GM21515 (cell line): ENCODE data around the gene AKR7A2.
"Not testable (repeated sequence)": the region's sequence is repeated elsewhere in the genome, so short reads cannot be mapped to it uniquely, and the experiment has no call there.

Source experiments
- ATAC-seq: cut with Tn5 transposase; IDR thresholded peaks from one replicate; pipeline ENCODE4 v1.9.1; 2021; ENCODE audit not compliant: unreplicated experiment

Gene AKR7A2

DNA sequence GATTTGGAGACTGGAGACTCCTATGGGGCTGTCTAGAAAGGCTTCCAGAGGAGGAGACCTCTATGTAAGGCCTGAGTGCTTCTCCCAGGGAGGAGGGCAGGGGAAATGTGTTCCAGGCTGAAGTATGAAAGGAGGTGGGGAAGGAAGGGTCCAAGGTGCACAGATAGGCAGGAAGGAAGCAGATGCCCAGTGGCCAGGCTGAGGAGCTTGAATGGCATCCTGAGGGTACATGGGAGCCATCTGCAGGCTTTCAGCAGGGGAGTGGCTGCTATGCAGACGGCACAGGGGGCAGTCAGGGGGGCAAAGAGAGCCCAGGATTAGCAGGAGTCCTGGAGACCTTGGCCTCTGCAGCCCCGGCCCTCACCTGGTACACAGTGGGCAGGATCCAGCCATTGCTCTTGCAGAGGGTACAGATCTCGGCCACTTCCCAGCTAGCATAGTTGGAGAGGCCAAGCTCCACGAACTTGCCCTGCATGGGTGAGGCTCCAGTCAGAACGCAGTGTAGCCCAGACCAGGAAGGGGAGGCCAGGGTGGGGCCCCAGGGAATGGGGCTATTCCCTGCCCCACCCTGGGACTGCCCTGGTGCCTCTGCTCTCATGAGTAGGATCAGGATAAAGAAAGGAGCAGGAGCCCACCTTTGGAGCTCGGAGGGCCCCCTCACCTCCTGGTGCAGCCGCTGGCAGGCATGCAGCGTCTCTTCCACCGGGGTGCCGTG, 4.0 kb downstream of the AKR7A2 start:
- no peak for ATAC-seq

DNA sequence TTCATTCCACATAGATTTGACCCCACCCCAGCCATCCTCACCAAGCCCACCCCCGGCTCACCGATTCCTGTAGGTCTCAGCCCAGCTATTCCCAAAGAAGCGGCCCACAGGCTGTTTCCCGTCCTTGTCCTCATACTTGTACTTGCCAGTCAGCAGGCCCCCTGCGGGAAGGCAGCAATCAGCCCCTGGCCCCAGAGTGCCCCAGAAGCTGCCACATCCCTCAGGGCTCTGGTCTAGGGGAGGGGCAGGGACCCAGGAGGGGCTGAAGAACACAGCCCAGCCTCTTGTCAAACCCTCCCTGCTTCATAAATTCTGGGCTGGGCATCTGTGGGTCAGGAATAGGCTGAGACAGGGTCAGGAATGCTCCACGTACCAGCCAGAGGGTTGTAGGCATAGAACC, 5.0 kb downstream of the AKR7A2 start:
- no peak for ATAC-seq

DNA sequence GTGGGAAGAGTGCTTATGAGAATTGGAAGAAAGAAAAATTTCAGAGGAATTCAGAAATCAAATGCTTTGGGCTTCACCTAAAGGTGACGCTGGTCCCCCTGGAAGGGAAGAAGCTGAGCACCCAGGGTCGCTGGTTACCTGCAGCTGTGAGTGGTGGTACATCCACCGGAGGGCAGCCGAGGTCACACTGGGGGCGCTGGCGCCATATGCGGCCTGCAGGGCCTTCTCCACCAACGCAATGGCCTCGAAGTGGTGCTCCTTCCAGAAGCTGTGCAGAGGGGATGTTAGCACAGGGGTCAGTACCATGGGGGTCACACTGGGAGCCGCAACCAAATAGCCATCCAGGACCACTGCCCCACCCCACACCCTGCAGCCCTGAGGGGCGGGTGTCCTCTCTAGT, 6.1 kb downstream of the AKR7A2 start:
- no peak for ATAC-seq

DNA sequence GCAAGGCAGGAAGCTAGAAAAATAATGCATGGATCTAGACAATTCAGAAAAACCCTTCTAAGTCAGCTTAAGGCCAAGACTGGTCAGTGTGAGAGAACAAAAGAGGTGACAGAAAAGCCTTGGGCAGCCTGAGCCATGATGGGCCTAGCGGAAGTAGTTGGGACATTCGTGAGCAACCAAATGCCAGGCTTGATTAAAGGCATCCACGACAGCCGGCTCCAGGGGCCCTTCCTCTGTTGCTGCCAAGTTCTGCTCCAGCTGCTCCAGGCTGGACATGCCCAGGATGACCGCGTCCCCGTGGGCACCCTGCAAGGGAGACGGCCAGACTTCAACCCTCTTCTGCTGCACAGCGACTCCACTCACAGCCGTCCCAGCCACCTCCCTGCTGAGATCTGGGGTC, 7.9 kb downstream of the AKR7A2 start:
- not testable (repeated sequence) for ATAC-seq

DNA sequence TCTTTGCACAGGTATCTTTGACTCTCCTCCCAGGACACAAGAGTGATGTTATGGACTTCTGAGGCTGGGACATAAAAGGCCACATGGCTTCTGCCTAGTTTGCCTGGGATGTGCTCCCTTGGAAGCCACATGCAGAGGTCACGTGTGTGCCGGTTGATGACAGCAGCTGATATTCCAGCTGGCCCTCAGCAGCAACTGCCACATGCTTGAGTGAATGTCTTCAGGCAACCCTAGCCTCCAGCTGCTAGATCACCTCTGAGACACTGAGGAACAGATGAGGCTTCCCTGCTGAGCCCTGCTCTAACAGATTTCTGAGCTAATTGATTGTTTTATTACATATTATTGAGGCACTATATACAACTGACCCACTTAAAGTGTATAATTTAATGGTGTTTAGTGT, 11.7 kb downstream of the AKR7A2 start:
- ATAC-seq = no peak

DNA sequence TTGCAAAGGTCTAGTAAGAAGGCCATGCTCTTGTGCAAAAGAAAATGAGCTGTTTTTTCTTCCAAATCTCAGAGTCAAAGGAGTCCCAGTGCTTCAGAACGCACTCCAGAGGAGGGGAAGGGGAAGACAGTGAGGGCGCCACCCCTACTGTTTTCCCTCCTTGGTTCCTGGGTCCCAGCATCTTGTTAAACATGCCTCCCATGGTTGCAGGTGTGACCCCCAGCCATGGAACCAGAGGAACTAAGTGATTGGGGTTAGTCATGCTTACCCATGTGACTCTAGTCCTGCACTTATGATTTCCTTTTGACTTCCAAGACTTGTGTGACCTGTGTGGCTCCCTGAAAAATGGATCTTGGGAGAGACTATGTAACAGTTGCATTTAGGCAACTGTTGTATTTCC, 17.3 kb downstream of the AKR7A2 start:
- ATAC-seq = no peak

DNA sequence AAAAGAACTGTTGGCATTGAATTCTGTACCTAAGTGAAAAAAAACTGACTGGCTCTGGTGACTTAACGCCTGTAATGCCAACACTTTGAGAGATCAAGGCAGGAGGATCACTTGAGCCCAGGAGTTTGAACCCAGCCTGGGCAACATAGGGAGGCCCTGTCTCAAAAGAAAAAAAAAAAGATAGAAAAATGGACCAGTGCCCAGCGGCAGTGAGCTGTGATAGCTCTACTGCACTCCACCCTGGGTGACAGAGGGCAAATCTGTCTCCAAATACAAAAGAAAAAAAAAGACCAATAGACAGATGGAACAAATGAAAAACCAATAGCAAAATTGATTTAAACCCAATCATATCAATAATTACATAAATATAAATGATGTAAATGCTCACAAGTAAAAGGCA, 22.7 kb downstream of the AKR7A2 start:
- no peak for ATAC-seq

DNA sequence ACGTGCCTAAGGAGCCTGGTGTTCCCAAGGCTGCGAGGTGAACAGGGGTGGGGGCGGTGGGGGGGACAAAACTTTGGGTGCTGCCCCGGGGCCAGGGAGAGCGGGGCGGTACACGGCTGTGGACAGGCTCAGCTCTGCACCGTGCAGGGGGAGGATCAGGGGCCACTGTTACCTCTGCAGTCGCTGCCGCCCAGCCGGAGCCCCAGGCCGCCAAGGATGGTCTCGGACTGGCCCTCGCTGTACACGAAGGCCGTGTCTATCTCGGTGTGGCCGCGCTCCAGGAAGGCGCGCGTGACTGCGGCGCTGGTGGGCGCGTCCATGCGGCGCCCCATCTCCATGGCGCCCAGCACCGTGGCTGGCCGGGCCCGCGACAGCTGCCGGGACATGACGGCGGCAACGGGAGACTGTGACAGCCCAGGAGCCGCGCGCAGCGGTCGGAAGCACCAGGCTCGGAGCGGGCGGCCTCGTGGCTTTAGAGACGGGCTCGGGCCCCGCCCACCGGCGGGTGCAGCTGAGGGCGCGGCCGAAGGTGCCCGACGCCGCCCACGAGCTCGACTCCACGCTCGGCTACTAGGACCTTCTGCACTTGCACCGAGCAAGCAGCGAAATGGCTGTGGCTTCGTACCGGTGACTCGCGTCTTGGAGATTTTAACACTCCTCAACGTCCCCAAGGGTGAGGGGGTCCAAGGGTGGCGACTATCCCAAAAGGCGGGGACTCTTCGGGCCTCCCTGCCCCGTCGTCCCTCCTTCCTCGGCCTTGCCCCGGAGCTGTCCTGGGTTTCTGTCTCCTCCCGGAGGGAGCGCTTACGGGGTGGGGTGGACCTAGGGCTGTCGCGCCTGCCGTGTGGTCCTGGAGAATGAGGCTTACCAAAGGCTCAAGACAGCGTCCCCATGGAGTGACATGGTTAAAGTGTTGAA, 23.4 kb downstream of the AKR7A2 start, which contains the start of gene AKR7A3:
TSS of gene AKR7A3 (minus strand) at position 447 of the 918 bp plus-strand sequence. CDS start at position 386, 61 bp downstream.
- ATAC-seq = not testable (repeated sequence)

DNA sequence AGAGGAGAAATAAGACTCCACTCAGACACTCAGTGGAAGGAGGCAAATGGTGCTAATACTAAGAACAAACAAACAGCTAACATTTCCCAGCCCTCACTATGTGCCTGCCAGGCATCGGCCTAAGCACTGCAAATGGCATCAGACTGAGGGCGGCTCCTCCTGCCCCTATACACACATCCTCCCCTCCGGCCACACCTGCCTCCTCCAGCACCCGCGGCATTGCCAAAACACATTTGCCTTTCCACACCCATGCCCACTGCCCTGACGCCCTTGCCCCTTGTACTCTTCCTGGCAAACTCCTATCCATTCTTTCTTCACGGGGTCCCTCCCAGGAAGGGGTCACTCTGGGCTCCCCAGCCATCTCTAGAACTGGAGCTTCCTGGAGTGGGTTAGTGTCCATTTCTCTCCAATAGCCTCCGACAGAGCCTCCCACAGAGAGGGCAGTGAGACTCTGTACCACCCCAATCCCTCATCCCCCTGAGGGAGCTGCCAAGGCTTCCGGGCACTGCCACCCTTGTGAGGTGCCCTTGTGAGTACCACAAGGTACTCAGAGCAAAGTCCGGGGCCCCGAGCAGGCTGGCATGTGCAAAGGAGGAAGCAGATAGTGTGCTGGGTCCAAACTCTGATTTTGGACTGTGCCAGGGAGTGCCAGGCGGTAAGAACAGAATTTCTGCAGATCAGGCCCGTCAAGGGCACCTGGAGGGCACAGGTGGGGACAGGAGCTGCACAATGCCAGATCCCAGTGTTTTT, 24.3 kb downstream of the AKR7A2 start:
- no peak for ATAC-seq

DNA sequence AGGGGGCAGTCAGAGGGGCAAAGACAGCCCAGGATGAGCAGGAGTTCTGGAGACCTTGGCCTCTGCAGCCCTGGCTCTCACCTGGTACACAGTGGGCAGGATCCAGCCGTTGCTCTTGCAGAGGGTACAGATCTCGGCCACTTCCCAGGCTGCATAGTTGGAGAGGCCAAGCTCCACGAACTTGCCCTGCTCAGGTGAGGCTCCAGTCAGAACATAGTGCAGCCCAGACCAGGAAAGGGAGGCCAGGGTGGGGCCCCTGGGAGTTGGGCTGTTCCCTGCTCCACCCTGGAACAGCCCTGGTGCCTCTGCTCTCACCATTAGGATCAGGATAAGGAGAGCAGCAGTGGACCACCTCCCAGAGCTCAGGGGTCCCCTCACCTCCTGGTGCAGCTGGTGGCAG, 26.1 kb downstream of the AKR7A2 start:
- not testable (repeated sequence) for ATAC-seq

DNA sequence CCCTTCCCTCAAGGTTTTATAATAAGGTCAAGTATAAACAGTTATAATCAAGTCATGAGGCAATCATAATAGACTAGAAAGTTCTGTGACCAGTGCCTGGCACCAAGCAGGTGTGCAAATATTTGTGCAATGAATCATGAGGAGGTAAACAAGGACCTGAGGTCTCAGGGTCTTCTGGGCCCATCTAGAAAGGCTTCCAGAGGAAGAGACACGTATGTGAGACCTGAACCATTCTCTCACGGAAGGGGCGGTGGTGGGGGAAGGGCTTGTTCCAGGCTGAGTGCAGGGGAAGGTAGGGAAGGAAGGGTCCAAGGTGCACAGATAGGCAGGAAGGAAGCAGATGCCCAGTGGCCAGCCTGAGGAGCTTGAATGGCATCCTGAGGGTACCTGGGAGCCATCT, 26.6 kb downstream of the AKR7A2 start:
- not testable (repeated sequence) for ATAC-seq

DNA sequence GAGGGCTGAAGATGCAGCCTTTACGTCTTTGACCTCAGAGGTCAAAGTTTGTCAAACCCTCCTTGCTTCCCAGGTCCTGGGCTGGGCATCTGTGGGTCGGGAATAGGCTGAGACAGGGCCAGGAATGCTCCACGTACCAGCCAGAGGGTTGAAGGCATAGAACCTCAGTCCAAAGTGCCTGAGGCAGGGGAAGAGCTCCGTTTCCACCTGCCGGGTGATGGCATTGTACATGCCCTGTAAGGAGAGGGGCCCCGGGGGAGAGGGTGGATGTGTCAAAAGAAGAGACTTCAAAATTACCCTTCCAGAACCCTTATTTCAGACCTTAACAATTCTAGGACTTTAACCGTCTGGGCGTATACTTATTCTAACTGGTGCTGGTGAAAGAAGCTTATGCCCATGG, 27.1 kb downstream of the AKR7A2 start:
- ATAC-seq = no peak

DNA sequence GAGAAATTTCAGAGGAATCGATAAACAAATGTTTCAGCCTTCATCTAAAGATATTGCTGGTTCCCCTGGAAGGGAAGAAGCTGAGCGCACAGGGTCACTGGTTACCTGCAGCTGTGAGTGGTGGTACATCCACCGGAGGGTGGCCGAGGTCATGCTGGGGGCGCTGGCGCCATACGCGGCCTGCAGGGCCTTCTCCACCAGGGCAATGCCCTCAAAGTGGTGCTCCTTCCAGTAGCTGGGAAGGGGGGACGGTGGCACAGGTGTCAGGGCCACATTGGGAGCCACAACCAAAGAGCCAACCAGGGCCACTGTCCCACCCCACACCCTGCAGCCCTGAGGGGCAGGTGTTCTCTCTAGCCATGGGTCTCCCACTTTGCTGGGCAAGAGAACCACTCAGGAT, 28.1 kb downstream of the AKR7A2 start:
- no peak for ATAC-seq

DNA sequence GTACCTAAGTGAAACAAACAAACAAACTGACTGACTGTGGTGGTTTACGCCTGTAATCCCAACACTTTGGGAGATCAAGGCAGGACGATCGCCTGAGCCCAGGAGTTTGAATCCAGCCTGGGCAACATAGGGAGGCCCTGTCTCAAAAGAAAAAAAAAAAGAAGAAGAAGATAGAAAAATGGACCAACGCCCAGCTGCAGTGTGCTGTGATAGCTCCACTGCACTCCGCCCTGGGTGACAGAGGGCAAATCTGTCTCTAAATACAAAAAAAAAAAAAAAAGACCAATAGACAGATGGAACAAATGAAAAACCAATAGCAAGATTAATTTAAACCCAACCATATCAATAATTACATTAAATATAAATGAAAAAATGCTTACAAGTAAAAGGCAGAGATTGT, 37.3 kb downstream of the AKR7A2 start:
- no peak for ATAC-seq

DNA sequence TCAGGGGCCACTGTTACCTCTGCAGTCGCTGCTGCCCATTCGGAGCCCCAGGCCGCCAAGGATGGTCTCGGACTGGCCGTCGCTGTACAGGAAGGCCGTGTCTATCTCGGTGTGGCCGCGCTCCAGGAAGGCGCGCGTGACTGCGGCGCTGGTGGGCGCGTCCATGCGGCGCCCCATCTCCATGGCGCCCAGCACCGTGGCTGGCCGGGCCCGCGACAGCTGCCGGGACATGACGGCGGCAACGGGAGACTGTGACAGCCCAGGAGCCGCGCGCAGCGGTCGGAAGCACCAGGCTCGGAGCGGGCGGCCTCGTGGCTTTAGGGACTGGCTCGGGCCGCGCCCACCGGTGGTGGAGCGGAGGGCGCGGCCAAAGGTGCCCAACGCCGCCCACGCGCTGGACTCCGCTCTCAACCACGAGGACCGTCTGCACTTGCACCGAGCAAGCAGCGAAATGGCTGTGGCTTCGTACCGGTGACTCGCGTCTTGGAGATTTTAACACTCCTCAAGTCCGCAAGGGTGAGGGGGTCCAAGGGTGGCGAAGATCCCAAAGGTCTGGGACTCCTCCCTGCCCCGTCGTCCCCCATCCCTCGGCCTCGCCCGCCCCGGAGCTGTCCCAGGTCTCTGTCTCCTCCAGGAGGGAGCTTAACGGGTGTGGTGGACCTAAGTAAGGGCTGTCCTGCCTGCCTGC, 38.0 kb downstream of the AKR7A2 start:
- not testable (repeated sequence) for ATAC-seq

DNA sequence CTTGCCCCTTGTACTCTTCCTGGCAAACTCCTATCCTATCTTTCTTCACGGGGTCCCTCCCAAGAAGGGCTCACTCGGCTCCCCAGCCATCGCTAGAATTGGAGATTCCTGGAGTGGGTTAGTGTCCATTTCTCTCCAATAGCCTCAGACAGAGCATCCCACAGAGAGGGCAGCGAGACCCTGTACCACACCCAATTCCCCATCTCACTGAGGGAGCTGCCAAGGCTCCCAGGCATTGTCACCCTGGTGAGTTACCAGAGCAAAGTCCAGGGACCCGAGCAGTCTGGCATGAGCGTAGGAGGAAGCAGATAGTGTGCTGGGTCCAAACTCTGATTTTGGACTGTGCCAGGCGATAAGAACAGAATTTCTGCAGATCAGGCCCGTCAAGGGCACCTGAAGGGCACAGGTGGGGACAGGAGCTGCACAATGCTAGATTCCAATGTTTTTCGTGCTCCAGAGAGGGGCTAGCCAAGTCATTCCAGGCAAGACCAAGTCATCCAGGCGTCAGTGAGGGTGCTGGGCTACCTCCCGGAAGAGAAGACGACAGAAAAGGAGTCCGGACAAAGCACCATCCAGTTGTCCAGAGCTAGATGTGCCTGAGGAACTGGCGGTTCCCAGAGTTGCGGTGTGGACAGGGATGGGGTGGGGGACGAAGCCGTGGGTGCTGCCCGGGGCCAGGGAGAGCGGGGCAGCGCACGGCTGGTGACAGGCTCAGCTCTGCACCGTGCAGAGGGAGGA, 38.7 kb downstream of the AKR7A2 start:
- no peak for ATAC-seq

DNA sequence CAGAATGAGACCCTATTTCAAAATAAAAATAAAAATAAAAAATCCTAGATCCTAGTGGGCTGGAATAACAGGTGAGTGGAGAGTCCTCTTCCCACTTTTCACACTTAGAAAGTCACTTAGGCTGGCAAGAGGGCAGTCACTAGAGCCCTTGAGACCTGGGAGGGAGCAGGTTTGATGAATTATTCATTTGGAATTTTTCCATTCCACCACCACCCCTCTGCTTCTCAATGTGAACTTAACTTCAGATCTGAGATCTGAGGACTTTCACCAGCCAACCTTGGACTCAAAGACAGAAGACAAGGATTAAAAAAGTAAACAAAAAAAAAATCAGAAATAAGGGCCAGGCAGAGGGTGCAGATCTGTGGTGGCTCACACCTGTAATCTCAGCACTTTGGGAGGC, 39.9 kb downstream of the AKR7A2 start:
- ATAC-seq = no peak

DNA sequence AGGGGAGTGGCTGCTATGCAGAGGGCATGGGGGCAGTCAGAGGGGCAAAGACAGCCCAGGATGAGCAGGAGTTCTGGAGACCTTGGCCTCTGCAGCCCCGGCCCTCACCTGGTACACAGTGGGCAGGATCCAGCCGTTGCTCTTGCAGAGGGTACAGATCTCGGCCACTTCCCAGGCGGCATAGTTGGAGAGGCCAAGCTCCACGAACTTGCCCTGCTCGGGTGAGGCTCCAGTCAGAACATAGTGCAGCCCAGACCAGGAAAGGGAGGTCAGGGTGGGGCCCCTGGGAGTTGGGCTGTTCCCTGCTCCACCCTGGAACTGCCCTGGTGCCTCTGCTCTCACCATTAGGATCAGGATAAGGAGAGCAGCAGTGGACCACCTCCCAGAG, 41.6 kb downstream of the AKR7A2 start:
- not testable (repeated sequence) for ATAC-seq

DNA sequence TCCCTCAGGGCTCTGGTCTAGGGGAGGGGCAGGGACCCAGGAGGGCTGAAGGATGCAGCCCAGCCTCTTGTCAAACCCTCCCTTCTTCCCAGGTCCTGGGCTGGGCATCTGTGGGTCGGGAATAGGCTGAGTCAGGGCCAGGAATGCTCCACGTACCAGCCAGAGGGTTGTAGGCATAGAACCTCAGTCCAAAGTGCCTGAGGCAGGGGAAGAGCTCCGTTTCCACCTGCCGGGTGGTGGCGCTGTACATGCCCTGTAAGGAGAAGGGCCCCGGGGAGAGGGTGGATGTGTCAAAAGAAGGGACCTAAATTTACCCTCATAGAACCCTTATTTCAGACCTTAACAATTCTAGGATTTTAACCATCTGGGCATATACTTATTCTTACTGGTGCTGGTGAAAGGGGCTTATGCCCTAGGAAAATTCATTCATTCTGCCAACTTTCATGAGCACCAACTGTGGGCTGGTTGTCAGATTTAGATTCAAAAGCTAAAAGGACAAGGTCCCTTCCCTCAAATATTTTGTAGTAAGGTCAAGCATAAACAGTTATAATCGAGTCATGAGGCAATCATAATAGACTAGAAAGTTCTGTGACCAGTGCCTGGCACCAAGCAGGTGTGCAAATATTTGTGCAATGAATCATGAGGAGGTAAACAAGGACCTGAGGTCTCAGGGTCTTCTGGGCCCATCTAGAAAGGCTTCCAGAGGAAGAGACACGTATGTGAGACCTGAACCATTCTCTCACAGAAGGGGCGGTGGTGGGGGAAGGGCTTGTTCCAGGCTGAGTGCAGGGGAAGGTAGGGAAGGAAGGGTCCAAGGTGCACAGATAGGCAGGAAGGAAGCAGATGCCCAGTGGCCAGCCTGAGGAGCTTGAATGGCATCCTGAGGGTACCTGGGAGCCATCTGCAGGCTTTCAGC, 42.3 kb downstream of the AKR7A2 start:
- not testable (repeated sequence) for ATAC-seq
